HepG2 (cell line): Measurements from ENCODE around the gene CTNNAL1. TPM values are rescaled to one million over a fixed set of nuclear protein-coding genes. Genes with fewer than 3 reads are reported as not detected.

ENCODE experiments used
- ARNTL ChIP-seq: sonication (generic); formaldehyde crosslinking; IDR thresholded peaks from 2 replicates; pipeline ENCODE4 v1.4.0; 2020; ENCODE audit warnings: mild to moderate bottlenecking, missing genetic modification reagents
- ATF1 ChIP-seq: IDR thresholded peaks from 2 replicates; pipeline ENCODE4 v1.6.1; 2016; ENCODE audit warnings: mild to moderate bottlenecking, control low read depth
- ELF1 ChIP-seq: sonication (generic); formaldehyde crosslinking; IDR thresholded peaks from 2 replicates; pipeline ENCODE4 v1.4.0; 2020; ENCODE audit warnings: missing genetic modification reagents
- FOSL2 ChIP-seq: sonication (generic); formaldehyde crosslinking; IDR thresholded peaks from 2 replicates; pipeline ENCODE4 v1.4.0; 2020; ENCODE audit warnings: missing genetic modification reagents
- HOXA9 ChIP-seq: sonication (generic); formaldehyde crosslinking; IDR thresholded peaks from 2 replicates; pipeline ENCODE4 v1.8.1; 2022; ENCODE audit warnings: missing genetic modification reagents, mild to moderate bottlenecking, moderate library complexity, borderline replicate concordance
- KDM3A ChIP-seq: IDR thresholded peaks from 2 replicates; pipeline ENCODE4 v1.6.1; 2018; ENCODE audit warnings: low read depth, missing compliant biosample characterization
- MIER3 ChIP-seq: IDR thresholded peaks from 2 replicates; pipeline ENCODE4 v1.6.1; 2016; ENCODE audit warnings: missing compliant biosample characterization, borderline replicate concordance
- PHF21A ChIP-seq: sonication (generic); formaldehyde crosslinking; IDR thresholded peaks from 2 replicates; pipeline ENCODE4 v1.5.0; 2020; ENCODE audit warnings: mild to moderate bottlenecking, missing genetic modification reagents
- RXRB ChIP-seq: IDR thresholded peaks from 2 replicates; pipeline ENCODE4 v1.6.1; 2016; ENCODE audit warnings: borderline replicate concordance, missing genetic modification reagents, missing compliant biosample characterization
- SIX1 ChIP-seq: sonication (generic); formaldehyde crosslinking; IDR thresholded peaks from 2 replicates; pipeline ENCODE4 v1.4.0; 2020; ENCODE audit warnings: missing genetic modification reagents, borderline replicate concordance
- STAG1 ChIP-seq: sonication (generic); formaldehyde crosslinking; IDR thresholded peaks from 2 replicates; pipeline ENCODE4 v1.4.0; 2020; ENCODE audit warnings: missing genetic modification reagents
- TCF12 ChIP-seq, 2 experiments: fragments of 450-650 bp in 1 of 2; sonication (generic) in 1 of 2; formaldehyde crosslinking in 1 of 2; IDR thresholded peaks; 2 replicates each; pipeline versions ENCODE4 v1.6.1 to v1.8.0; 2017 to 2022; ENCODE audit warnings: antibody characterized with exemption in 1 of 2, mild to moderate bottlenecking in 1 of 2, missing genetic modification reagents in 1 of 2, moderate library complexity in 1 of 2
- ZIK1 ChIP-seq: sonication (generic); formaldehyde crosslinking; IDR thresholded peaks from 2 replicates; pipeline ENCODE4 v1.5.0; 2020; ENCODE audit warnings: mild to moderate bottlenecking, low read depth, missing genetic modification reagents, borderline replicate concordance
- ZNF383 ChIP-seq: sonication (generic); formaldehyde crosslinking; IDR thresholded peaks from 2 replicates; pipeline ENCODE4 v1.4.0; 2020; ENCODE audit warnings: missing genetic modification reagents, mild to moderate bottlenecking, borderline replicate concordance
- ZNF644 ChIP-seq: IDR thresholded peaks from 2 replicates; pipeline ENCODE4 v1.6.1; 2016; ENCODE audit warnings: low read depth
- ZNF672 ChIP-seq: sonication (generic); formaldehyde crosslinking; IDR thresholded peaks from 2 replicates; pipeline ENCODE4 v1.8.1; 2022; ENCODE audit warnings: missing genetic modification reagents
- ZNF740 ChIP-seq: sonication (generic); formaldehyde crosslinking; IDR thresholded peaks from 2 replicates; pipeline ENCODE4 v1.4.0; 2020; ENCODE audit warnings: missing genetic modification reagents
- ZNF768 ChIP-seq: sonication (generic); formaldehyde crosslinking; IDR thresholded peaks from 2 replicates; pipeline ENCODE4 v1.4.0; 2020; ENCODE audit warnings: missing genetic modification reagents
- polyA plus RNA-seq, 8 experiments: library from polyadenylated mRNA; depleted of rRNA in 3 of 8; stranded (reverse) in 7 of 8; unstranded in 1 of 8; fragments of >200 nt; fragmentation: Illumina TruSeq in 4 of 8; extraction: Trizol in 4 of 8; gene quantifications; 2 replicates each; pipeline versions ENCODE4 v1.2.1 to v1.2.3, GENCODE V29; 2011 to 2016; ENCODE audit warnings: low read depth in 4 of 8, missing spikeins in 1 of 8, mixed read lengths in 1 of 8; ENCODE audit not compliant: insufficient read depth in 1 of 8
- total RNA-seq, 5 experiments: library from RNA; depleted of rRNA; stranded (reverse); fragments of >200 nt; fragmentation: Illumina TruSeq; extraction: Trizol; gene quantifications; 2 replicates each; pipeline ENCODE4 v1.2.3, GENCODE V29; 2016; ENCODE audit warnings: low read depth in 1 of 5
- TF ChIP-seq, protein P1 (sequence below): sonication (generic); formaldehyde crosslinking; conservative IDR thresholded peaks from 2 replicates; pipeline ENCODE4 v1.4.0; 2020; ENCODE audit warnings: missing genetic modification reagents
- TF ChIP-seq, protein P2 (sequence below): IDR thresholded peaks from 2 replicates; pipeline ENCODE4 v1.6.1; 2016; ENCODE audit warnings: low read depth, control low read depth
- TF ChIP-seq, protein P3 (sequence below): sonication (generic); formaldehyde crosslinking; IDR thresholded peaks from 2 replicates; pipeline ENCODE4 v1.4.0; 2020; ENCODE audit warnings: missing genetic modification reagents
- TF ChIP-seq, protein P4 (sequence below): sonication (generic); formaldehyde crosslinking; IDR thresholded peaks from 2 replicates; pipeline ENCODE4 v1.5.1; 2020; ENCODE audit warnings: mild to moderate bottlenecking, moderate library complexity, missing genetic modification reagents

Gene CTNNAL1
- total and polyA plus RNA-seq, 2 of the 13 experiments (the other 11 are each of a cell fraction or from before 2014, with no cell fraction given): 32.0 to 162 TPM

DNA sequence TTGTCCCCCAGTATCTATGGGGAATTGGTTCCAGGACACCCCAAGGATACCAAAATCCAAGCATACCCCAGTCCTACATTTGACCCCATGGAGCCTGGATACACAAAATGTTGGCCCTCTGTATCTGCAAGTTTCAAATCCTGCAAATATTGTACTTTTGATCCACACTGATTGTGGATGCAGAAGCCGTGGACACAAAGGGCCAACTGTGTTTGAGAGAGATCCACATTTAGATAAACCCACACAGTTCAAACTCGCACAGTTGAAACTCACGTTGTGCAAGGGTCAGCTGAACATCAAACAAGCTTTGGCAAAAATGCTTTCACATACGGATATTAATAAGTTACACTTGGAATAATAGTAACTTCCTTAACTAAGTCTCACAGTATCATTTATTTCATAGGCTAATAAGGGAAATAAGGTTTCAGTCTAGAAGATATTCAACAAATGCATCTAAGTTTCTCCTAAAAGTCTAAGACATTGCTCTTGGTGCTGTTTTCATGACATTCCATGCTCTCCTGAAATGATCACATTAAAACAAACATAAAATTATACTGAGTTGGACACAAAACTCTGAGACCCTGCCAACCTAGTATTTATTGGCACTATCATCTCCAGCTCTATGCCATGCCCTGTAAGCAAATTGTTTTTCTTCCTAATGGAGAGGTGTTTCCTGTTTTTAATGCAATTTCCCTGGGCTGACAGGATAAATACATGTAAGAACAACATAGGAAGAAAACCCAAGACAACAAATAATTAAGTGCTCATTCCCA is 118.9 kb downstream of the CTNNAL1 start (continued):
- TF ChIP-seq, protein P1, sequence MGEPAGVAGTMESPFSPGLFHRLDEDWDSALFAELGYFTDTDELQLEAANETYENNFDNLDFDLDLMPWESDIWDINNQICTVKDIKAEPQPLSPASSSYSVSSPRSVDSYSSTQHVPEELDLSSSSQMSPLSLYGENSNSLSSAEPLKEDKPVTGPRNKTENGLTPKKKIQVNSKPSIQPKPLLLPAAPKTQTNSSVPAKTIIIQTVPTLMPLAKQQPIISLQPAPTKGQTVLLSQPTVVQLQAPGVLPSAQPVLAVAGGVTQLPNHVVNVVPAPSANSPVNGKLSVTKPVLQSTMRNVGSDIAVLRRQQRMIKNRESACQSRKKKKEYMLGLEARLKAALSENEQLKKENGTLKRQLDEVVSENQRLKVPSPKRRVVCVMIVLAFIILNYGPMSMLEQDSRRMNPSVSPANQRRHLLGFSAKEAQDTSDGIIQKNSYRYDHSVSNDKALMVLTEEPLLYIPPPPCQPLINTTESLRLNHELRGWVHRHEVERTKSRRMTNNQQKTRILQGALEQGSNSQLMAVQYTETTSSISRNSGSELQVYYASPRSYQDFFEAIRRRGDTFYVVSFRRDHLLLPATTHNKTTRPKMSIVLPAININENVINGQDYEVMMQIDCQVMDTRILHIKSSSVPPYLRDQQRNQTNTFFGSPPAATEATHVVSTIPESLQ (CRISPR knock-in tag): no peak
- TF ChIP-seq ZNF672 (CRISPR knock-in tag): no peak
- TF ChIP-seq SIX1: peak; percentile 75; the same call in 1 of the 2 replicates
- TF ChIP-seq ATF1 (CRISPR knock-in tag): peak; percentile 61; the same call in 1 of the 2 replicates
- no peak for TF ChIP-seq ZIK1 (CRISPR knock-in tag)
- TF ChIP-seq, protein P2, sequence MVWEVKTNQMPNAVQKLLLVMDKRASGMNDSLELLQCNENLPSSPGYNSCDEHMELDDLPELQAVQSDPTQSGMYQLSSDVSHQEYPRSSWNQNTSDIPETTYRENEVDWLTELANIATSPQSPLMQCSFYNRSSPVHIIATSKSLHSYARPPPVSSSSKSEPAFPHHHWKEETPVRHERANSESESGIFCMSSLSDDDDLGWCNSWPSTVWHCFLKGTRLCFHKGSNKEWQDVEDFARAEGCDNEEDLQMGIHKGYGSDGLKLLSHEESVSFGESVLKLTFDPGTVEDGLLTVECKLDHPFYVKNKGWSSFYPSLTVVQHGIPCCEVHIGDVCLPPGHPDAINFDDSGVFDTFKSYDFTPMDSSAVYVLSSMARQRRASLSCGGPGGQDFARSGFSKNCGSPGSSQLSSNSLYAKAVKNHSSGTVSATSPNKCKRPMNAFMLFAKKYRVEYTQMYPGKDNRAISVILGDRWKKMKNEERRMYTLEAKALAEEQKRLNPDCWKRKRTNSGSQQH (CRISPR knock-in tag): 0 out of 2 replicates have a peak, but pooled peaks have one; percentile 21
- no peak for TF ChIP-seq HOXA9 (CRISPR knock-in tag)
- peak; percentile 74 for TF ChIP-seq ZNF644 (CRISPR knock-in tag)
- TF ChIP-seq PHF21A (CRISPR knock-in tag): peak; percentile 73; the same call in 1 of the 2 replicates
- peak; percentile 88 for TF ChIP-seq FOSL2
- no peak for TF ChIP-seq ZNF768
- 0 out of 2 replicates have a peak, but pooled peaks have one; percentile 29 for TF ChIP-seq KDM3A
- no peak for TF ChIP-seq TCF12 (IDR thresholded peaks at IDR 0.05)
- peak; percentile 77; the same call in 1 of the 2 replicates for TF ChIP-seq TCF12 (CRISPR knock-in tag; IDR thresholded peaks at IDR 0.05)
- TF ChIP-seq ARNTL (CRISPR knock-in tag): peak; percentile 84
- TF ChIP-seq ZNF740 (CRISPR knock-in tag): no peak
- TF ChIP-seq STAG1: peak; percentile 24; the same call in 1 of the 2 replicates
- TF ChIP-seq, protein P3, sequence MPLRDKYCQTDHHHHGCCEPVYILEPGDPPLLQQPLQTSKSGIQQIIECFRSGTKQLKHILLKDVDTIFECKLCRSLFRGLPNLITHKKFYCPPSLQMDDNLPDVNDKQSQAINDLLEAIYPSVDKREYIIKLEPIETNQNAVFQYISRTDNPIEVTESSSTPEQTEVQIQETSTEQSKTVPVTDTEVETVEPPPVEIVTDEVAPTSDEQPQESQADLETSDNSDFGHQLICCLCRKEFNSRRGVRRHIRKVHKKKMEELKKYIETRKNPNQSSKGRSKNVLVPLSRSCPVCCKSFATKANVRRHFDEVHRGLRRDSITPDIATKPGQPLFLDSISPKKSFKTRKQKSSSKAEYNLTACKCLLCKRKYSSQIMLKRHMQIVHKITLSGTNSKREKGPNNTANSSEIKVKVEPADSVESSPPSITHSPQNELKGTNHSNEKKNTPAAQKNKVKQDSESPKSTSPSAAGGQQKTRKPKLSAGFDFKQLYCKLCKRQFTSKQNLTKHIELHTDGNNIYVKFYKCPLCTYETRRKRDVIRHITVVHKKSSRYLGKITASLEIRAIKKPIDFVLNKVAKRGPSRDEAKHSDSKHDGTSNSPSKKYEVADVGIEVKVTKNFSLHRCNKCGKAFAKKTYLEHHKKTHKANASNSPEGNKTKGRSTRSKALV: peak; percentile 28; the same call in 1 of the 2 replicates
- TF ChIP-seq ZNF383 (CRISPR knock-in tag): no peak
- TF ChIP-seq, protein P4, sequence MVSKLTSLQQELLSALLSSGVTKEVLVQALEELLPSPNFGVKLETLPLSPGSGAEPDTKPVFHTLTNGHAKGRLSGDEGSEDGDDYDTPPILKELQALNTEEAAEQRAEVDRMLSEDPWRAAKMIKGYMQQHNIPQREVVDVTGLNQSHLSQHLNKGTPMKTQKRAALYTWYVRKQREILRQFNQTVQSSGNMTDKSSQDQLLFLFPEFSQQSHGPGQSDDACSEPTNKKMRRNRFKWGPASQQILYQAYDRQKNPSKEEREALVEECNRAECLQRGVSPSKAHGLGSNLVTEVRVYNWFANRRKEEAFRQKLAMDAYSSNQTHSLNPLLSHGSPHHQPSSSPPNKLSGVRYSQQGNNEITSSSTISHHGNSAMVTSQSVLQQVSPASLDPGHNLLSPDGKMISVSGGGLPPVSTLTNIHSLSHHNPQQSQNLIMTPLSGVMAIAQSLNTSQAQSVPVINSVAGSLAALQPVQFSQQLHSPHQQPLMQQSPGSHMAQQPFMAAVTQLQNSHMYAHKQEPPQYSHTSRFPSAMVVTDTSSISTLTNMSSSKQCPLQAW (CRISPR knock-in tag): peak; percentile 89
- peak; percentile 89; the same call in 1 of the 2 replicates for TF ChIP-seq RXRB
- peak; percentile 31; the same call in 1 of the 2 replicates for TF ChIP-seq MIER3 (CRISPR knock-in tag)
- TF ChIP-seq ELF1 (CRISPR knock-in tag): 0 out of 2 replicates have a peak, but pooled peaks have one; percentile 18
